Ecto neural progenitor cell (in vitro differentiated cells): ENCODE results near the gene INPP5A.

ENCODE experiments used
- DNase-seq: peaks from one replicate; pipeline ENCODE4 v3.0.0-alpha.2; 2018; ENCODE audit warnings: low spot score

Gene INPP5A

DNA sequence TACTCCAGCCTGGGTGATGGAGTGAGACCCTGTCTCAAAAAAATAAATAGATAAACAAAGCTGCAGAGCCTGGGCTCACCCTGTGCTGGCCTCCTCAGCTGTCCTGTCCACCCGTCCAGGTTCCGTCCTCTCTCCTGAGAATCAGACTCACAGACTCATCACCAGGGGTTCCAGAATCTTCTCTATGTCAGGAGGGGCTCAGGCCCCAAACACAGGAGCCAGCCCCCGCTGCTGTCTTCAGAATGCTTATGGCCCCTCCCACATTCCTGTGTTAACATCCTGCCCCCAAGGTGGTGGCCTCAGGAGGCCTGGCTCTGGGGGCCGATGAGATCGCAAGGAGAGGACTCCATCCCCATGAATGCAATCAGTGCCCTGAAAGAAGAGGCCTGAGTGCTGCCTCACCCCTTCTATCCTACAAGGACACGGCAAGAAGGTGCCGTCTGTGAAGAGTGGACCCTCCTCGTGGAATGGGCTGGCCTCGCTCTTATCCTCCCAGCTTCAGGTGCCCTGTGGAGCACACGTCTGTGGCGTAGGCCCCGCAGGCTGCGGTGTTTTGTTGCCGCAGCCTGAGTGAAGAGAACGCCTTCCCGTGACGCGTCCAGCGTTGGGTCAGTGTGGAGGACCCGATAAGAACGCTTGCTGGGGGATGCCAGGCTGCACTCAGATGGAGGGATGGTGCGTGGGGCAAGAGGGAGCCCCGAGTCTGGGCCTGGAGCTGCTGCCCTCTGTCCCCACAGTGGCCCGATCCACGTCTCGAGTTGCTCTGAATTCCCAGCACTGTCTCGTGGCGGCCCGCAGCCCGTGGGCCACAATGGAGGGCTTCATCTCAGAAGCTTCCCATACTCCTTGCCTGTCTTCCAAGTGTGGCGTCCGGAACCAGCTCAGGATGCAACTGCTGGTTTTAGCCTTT, 77.1 kb downstream of the INPP5A start:
- no peak for DNase-seq

DNA sequence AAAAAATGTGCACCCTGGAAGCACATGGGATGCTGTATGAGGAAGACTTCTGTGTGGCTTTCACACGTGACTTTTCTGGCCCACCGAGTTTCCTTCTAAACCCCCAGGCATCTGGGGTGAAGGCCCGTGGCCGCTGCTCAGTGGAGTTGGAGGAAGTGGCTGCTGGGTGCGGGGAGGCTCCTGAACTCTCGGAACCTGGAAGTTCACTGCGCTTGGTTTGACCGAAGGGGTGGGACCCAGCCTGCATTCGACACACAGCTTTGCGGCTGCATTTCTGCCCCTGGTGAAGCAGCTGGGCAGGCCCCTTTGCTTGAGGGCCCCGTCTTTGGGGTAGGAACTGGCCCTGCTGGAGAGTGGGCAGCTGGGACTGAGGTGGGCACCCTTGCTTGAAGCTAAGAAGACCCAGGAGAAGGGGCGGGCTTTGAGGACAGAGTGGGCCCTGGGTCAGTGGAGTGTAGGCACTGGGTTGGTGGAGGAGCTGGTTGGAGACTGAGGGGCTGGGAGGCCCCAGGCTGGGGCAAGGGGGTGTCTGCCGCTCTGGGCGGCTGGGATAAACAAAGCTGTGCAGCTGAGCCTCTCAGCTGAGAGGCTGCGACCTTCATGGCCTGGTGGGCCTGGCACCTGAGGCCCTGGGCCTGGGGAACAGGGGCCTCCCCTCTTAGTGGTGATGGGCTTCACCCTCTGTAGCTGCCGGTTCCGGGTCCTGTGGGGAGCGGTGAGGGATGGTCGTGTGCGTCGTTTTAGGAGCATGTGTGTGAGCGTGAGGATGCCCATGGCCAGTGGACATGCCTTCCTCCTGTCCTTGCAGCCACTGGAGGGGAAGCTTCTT, 78.0 kb downstream of the INPP5A start:
- no peak for DNase-seq

DNA sequence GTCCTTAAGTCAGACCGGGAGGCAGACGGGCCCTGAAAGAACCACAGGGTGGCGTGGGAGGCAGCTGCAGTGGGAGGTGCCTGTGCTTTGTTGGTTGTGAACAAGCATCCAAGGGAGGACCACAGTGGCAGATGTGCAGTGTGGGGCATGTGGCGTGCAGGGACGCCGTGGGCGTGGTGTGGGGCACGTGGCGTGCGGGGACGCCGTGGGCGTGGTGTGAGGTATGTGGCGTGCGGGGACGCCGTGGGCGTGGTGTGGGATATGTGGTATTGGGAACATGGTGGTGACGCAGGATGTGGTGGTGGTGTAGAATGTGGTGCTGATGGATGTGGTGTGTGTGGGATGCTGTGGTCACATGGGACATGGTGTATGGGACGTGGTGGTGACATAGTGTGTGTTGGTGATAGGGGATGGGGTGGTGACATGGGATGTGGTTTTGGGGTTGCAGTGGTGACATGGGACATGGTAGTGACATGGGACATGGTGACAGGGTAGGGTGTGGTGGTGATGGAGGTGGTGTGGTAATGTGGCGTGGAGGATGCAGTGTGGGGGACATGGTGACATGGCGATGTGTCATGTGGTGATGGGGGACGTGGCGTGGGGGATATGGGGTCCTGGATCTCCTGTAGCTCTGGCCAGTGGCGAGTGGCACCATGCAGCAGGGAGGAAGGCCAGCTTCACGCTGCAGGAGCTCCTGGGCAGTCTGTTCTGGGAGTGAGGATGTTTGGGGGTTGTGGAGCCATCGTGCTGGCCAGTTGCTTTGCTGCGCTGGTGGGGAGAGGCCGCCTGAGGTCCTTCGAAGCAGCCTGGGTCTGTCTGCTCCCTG, 78.8 kb downstream of the INPP5A start:
- DNase-seq, result no peak

DNA sequence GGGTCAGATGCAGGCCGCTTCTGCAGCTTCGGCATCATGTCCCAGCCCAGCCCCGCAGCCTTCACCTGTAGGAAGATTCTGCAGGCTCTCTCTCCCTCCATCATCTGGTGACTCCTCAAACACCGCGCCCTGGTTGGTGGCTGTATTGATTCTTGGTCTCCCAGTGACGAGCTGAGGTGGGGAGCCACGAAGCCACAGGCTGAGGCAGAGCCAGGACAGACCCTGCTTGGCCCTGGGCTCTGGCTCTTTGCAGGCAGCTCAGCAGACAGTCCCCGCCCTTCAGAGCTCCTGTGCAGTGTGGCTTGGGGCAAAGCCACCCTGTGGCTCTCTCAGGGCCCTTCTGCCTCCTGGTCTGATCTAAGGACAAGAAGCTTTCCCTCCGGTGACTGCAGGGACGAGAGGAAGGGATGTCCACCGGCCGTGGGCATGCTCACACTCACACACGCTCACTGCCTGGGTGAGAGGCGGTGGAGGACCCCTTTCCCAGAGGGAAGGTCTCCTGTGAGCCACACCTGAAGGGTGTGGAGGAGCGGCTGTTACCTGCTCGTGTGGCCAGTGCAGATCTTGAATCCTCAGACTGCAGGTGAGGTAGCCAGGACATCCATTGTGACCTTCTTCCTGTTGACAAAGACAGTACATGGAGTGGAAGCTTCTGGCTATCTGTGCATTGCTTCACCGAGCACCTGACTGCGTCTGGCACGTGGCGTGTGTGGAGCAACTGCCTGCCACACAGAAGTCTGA, 79.6 kb downstream of the INPP5A start:
- no peak for DNase-seq

DNA sequence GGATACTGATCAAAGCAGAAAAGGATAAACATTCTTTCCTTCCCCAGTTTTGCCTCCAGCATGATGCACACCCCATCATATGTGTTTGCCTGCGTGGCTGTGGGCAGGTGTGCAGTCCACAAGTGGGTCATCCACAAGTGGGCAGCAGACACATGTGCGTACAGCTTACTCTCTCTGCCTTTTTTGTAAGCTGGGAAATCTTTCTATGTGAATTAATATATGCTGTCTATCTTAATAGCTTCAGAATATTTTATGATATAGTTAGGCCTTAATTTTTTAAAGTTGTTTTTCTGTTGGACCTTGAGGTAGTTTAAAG, 80.1 kb downstream of the INPP5A start:
- no peak for DNase-seq

- DNase-seq, result no peak
Observed at GRCh38 chr10:132618158-132618919, 80.8 kb downstream of the INPP5A start.

GRCh38 chr10:132619927-132620326, 82.3 kb downstream of the INPP5A start:
- no peak for DNase-seq

DNA sequence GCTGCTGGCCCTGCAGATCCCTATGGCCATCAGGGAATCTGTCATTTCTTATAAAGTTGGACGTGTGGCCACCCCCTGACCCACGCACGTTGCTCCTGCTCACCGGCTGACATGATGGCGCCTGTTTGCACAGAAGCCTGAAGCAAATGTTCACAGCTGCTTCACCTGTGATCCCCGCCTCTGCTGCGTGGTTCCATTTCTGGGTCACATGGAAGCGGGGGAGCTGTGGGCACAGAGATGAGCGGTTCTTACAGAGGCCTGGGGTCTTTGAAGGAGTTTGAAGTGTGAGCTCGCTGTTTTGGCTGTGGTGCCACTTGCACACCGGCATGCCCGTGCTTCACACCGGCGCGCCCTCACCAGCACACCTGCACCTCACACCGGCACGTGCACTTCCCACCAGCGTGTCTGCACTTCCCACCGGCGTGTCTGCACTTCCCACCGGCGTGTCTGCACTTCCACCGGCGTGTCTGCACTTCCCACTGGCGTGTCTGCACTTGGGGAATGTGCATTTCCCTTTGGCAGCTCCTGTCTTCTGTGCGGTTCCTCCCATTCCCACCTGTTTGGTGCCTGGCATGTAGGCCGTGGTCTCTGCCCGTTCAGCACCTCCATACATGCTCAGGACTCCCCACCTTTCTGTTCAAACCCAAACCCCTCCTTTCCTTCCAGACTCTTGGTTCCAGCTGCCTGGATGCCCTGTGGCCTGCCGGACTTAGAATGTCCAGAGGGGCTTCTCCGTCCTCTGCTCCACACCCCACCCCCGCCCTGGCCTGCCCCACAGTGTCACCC, 86.7 kb downstream of the INPP5A start:
- no peak for DNase-seq

DNA sequence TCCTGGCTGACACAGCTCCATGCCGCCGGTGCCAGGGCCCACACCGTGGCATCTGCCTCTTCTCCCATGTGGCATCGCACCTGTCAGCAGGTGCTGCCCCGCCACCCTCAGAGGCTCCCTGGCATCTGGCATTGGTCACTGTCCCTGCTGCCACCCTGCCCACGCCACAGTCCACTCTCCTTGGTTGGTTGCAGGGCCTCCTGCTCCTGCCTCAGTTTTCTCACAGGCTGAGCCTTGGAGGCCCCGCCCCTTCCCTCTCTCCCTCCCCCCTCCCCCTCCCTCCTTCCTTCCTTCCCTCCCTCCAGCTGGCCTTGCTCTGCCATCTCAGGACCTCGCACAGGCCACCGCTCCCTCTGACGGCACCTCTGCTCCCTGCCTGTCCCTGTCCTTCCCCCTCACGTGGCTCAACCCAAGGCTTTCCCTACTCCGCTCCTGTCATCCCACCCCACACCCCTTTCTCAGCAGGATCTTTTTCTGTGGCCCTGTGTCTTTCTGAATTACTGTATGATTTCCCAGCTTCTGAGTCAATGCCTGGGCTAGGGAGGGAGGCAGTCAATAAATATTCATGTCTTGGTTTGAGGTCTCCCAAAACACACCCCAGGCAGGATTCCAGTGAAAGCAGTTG, 87.4 kb downstream of the INPP5A start:
- DNase-seq, result no peak

DNA sequence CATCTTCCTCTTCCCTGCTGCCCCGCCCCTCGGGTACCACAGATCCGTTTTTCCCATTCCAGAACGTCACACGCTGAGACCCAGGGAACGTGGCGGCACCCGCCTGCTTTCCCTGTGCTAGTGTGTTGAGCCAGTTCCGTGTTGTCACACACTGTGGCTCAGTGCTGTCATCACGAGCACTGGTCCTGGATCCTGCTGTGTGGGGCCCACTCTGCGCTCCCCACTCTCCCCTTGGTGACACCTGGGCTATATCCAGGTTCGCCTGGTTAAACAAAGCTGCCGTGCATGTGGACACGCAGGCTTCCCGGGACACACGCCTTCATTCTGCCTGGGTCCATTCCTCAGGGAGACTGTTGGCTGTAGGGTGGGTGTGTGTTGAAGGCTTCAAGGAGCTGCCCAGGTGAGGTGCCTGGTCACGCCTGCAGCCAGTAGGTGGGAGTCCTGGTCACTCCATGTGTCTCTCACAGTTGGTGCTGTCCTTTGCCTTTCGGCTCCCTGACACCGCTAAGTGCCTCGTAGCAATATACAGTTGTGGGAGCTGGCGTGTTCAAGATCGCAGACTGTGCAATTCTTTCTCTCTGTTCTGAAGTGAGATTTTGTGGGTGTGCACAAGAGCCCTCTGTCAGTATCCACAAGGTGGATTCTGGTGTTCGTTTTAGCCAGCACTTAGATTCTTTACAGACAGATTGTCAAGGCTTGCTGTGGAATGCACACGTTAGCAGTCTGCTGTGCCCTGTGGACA, 88.6 kb downstream of the INPP5A start:
- DNase-seq, result no peak

GRCh38 chr10:132626761-132627665, 89.4 kb downstream of the INPP5A start:
- DNase-seq, result no peak

GRCh38 chr10:132627666-132628531, 90.3 kb downstream of the INPP5A start:
- DNase-seq, result no peak

- DNase-seq, result no peak
Observed at GRCh38 chr10:132628966-132629900, 91.6 kb downstream of the INPP5A start.

DNA sequence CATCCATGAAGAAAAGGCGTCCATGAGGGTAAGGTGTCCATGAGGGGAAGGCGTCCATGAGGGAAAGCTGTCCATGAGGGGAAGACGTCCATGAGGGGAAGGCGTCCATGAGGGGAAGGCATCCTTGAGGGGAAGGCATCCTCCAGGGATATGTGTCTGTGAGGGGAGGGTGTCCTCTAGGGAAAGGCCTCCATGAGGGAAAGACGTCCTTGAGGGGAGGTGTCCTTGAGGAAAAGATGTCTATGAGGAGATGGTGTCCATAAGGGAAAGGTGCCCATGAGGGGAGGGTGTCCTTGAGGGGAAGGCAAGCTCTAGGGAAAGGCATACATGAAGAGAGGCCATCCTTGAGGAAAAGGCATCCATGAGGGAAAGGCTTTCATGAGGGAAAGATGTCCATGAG, 92.6 kb downstream of the INPP5A start:
- no peak for DNase-seq

GRCh38 chr10:132630666-132631337, 93.2 kb downstream of the INPP5A start:
- DNase-seq, result no peak
